Right cardiac atrium (tissue), 5 donors: Measurements from ENCODE around the gene USP53. TPM values are rescaled to one million over a fixed set of nuclear protein-coding genes. Genes with fewer than 3 reads are reported as not detected.

Experiments used
- ATAC-seq, 2 donors: fragments of 200-7000 bp; cut with Tn5 transposase; one replicate each; pipeline versions ENCODE4 v1.8.0 to v1.9.1; 2020; ENCODE audit warnings: moderate library complexity in 2 of 2, mild to moderate bottlenecking in 1 of 2
- DNase-seq, 3 donors: peaks; one replicate each; pipeline ENCODE4 v3.0.0-alpha.2; 2020
- H3K27ac ChIP-seq: one replicate; pipeline ENCODE4 v1.5.1; 2013; ENCODE audit warnings: mild to moderate bottlenecking, low read length, control low read depth, moderate library complexity
- H3K27me3 ChIP-seq: one replicate; pipeline ENCODE4 v1.6.1; 2013; ENCODE audit not compliant: control insufficient read depth, insufficient read depth
- H3K4me1 ChIP-seq: one replicate; pipeline ENCODE4 v1.6.1; 2013; ENCODE audit warnings: low read length; ENCODE audit not compliant: control insufficient read depth, insufficient read depth
- H3K4me3 ChIP-seq: one replicate; pipeline ENCODE4 v1.5.1; 2013; ENCODE audit warnings: low read length, control low read depth
- H3K9me3 ChIP-seq: one replicate; pipeline ENCODE4 v1.6.1; 2013; ENCODE audit warnings: low read length; ENCODE audit not compliant: control insufficient read depth
- WGBS: extraction: QIAGEN DNeasy Blood & Tissue Kit; methylation state at CpG from one replicate; pipeline ENCODE4 v1.1.7; 2013; 5-methylcytosine and 5-hydroxymethylcytosine counted together
- intact Hi-C, 4 donors: fragments of 100-400 bp; cut with DNase I; formaldehyde crosslinking; loops; one replicate each; pipeline versions ENCODE4 v1.11.0 to v1.14.0; 2022 to 2023
- polyA plus RNA-seq: library from polyadenylated mRNA; stranded (reverse); fragments of 200-250 nt; gene quantifications from one replicate; pipeline ENCODE4 v1.2.3, GENCODE V29; 2013
- total RNA-seq, 4 donors: library from RNA; stranded (reverse); fragmentation: NEBNext Ultra II Directional; extraction: Animal tissue kit (Norgen Biotek cat#: 25700); gene quantifications; one replicate each; pipeline ENCODE4 v1.2.1, GENCODE V29; 2021
- donor health status: healthy with polysubstance abuse.
- donor health status: DM: no; HTN: yes; CAD: no.
- donor health status: DM: no; HTN: no; CAD: no.
- donor health status: DM: no; HTN: yes; CAD: no; lungs with severe emphysema.
- donor health status: DM: yes; HTN: yes; CAD: no.

Gene USP53
- total and polyA plus RNA-seq, 5 donors, result 26.5 to 62.4 (median 50.2) TPM

DNA sequence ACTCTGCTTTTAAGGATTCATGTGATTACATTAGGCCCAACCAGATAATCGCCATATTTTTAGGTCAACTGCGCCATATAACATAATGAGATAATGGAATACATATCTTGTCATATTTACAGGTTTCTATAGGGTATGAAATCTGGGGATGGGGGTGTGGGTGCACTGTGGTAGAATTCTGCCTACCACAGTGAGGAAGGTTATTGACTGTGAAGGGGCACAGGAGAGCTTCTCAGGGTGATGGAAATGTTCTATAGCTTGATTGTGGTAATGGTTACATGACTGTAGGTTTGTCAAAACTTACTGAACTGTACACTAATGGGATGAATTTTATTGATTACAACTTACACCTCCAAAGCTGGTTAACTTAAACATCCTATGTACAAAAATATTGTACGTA, 15.9 kb downstream of the USP53 start:
- Histone ChIP-seq H3K4me1 (peaks cover 2% of the 10 kb centered on the region), H3K9me3 (no peaks in the 10 kb centered on the region), H3K27ac (no peak overlapping the region), H3K27me3 (no peaks in the 10 kb centered on the region), H3K4me3 (no peak overlapping the region)
- WGBS, result 95% methylated on average over 3 of the region's 3 CpGs
- intact Hi-C loops, result no loop called here
- DNase-seq (no peak), ATAC-seq (no peak)

DNA sequence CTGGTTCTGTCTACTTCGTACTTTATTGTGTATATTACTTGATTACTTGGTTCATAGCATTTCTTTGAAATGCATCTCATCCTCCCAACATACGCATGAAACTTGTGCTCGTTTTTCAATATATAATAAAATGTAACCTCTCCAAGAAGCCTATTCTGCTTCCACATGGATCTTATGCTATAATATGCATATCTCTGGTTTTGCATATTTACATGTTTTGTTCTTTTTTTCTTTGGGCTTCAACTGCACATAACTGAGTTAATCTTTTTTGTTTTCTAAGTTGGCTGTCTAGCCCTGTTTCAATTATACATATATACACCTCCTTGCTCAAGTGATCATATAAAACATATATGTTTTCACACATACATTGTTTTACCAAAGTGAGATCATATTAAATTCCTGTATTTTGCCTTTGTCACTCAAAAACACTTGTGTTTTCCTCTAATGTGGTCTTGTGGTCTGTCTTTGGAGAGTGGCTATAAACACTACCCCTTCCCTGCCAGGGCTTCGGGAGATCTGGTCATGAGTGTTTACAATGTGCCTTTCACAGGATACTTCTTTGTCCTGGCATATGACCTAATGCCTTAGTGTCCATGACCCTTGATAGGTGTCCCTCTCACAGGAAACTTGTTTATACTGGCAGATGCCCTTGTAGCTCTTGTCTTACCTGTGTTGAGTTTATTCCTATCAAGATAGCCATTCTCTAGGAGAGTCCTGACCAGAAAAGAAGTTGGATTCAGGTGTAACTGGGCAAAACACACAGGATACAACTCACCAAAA, 17.6 kb downstream of the USP53 start:
- 91% methylated on average over 4 of the region's 4 CpGs for WGBS
- ATAC-seq (no peak), DNase-seq (no peak)
- H3K27me3 ChIP-seq, result no peaks in the 10 kb centered on the region
- peaks cover 7% of the 10 kb centered on the region for H3K4me1 ChIP-seq
- no peaks in the 10 kb centered on the region for H3K9me3 ChIP-seq
- no peak overlapping the region for H3K27ac ChIP-seq
- intact Hi-C loops, result no loop called here
- no peak overlapping the region for H3K4me3 ChIP-seq

GRCh38 chr4:119231491-119231890, 19.0 kb downstream of the USP53 start:
- Histone ChIP-seq H3K27me3 (no peaks in the 10 kb centered on the region), H3K27ac (no peak overlapping the region), H3K4me3 (no peak overlapping the region), H3K9me3 (no peaks in the 10 kb centered on the region), H3K4me1 (peaks cover 7% of the 10 kb centered on the region)
- DNase-seq (no peak), ATAC-seq (no peak)
- intact Hi-C loops, result no loop called here
- 61% methylated on average over 3 of the region's 3 CpGs for WGBS

DNA sequence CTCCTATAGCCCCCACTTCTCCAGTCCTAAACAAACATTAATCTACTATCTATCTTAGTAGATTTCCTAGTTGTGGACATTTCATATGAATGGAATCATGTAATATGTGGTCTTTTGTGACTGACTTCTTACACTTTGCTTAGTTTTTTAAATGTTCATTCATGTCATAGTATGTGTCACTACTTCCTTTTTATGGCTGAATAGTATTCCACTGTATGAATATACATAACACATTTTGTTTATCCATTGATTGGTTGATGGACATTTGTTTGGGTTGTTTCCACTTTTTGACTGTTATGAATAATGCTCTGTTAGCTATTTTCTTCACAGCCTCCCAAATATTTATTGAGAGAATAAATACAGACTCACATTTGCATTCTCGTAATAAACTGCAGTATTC, 19.8 kb downstream of the USP53 start:
- no peak for DNase-seq
- Histone ChIP-seq H3K4me3 (no peak overlapping the region), H3K9me3 (no peaks in the 10 kb centered on the region), H3K27me3 (no peaks in the 10 kb centered on the region), H3K4me1 (peaks cover 7% of the 10 kb centered on the region), H3K27ac (no peak overlapping the region)
- WGBS, result 97% methylated on average over 1 of the region's 1 CpG
- intact Hi-C loops, result no loop called here
- no peak for ATAC-seq

DNA sequence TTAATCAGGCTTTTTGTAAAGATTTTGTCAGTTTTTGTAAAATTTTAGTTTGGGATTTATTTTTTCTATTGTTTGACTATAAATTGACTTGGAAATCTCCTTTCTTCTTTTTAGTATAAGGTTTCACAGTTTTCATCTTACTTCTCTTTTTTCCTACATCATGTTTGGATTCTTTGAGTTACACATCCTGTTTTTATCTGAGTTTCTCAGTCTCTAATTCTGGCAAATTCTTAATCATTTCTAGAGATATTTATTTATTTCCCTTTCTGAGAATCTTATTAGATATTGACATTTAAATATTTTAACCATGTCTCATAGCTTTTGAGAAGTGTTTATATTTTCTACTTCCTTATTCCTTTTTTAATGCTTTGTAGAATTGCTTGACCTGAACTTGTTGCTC, 20.7 kb downstream of the USP53 start:
- DNase-seq, result no peak
- no peaks in the 10 kb centered on the region for H3K9me3 ChIP-seq
- H3K4me1 ChIP-seq, result peaks cover 7% of the 10 kb centered on the region
- ATAC-seq, result no peak
- intact Hi-C loops, result no loop called here
- no peaks in the 10 kb centered on the region for H3K27me3 ChIP-seq
- no peak overlapping the region for H3K4me3 ChIP-seq
- no peak overlapping the region for H3K27ac ChIP-seq

DNA sequence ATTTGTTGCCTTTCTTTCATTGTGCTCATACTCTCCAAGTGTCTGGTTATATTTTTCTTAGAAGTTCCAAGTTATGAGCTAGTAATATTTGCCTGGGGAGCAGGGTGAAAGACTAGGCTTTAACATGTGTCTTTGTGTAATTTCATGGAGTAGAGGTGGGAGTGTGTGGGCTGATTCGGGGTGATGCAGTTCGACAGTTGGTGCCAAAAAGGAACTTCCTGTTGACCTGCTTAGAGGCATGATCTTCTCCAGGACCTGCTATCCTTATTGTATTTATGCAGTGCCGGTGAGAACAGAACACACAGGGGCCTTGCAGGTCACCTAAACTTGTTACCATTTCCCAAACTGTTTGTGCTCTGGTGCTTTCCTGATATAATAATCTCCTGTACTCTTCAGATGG, 21.2 kb downstream of the USP53 start:
- DNase-seq (no peak), ATAC-seq (peak; percentile 56 to 62)
- Histone ChIP-seq H3K27me3 (no peaks in the 10 kb centered on the region), H3K27ac (no peak overlapping the region), H3K9me3 (no peaks in the 10 kb centered on the region), H3K4me3 (no peak overlapping the region), H3K4me1 (peaks cover 7% of the 10 kb centered on the region)
- intact Hi-C loops, result no loop called here
- WGBS, result 14% methylated on average over 3 of the region's 3 CpGs

- no peak overlapping the region for H3K27ac ChIP-seq
- peaks cover 5% of the 10 kb centered on the region for H3K4me1 ChIP-seq
- no peaks in the 10 kb centered on the region for H3K27me3 ChIP-seq
- DNase-seq (no peak), ATAC-seq (no peak)
- 93% methylated on average over 9 of the region's 9 CpGs for WGBS
- intact Hi-C loops, result no loop called here
- H3K9me3 ChIP-seq, result no peaks in the 10 kb centered on the region
- no peak overlapping the region for H3K4me3 ChIP-seq
Observed at GRCh38 chr4:119237201-119237600, 24.7 kb downstream of the USP53 start.

DNA sequence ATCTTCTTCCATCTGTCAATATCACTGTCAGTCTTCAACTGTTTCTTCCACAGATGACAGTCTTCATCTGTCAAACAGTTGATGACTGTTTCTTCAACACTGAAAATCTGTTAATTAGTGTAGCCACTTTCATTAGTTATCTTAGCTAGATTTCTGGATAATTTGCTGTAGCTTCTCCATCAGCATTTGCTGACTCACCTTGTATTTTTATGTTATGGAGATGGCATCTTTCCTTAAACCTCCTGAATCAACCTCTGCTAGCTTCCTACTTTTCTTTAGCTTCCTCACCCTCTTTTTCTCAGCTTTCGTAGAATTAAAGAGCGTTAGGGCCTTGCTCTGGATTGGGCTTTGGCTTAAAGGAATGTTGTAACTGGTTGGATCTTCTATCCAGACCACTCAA, 25.1 kb downstream of the USP53 start:
- Histone ChIP-seq H3K4me1 (peaks cover 5% of the 10 kb centered on the region), H3K27me3 (no peaks in the 10 kb centered on the region), H3K4me3 (no peak overlapping the region), H3K9me3 (no peaks in the 10 kb centered on the region), H3K27ac (no peak overlapping the region)
- intact Hi-C loops, result no loop called here
- DNase-seq (no peak), ATAC-seq (no peak)
- WGBS, result 98% methylated on average over 2 of the region's 2 CpGs

DNA sequence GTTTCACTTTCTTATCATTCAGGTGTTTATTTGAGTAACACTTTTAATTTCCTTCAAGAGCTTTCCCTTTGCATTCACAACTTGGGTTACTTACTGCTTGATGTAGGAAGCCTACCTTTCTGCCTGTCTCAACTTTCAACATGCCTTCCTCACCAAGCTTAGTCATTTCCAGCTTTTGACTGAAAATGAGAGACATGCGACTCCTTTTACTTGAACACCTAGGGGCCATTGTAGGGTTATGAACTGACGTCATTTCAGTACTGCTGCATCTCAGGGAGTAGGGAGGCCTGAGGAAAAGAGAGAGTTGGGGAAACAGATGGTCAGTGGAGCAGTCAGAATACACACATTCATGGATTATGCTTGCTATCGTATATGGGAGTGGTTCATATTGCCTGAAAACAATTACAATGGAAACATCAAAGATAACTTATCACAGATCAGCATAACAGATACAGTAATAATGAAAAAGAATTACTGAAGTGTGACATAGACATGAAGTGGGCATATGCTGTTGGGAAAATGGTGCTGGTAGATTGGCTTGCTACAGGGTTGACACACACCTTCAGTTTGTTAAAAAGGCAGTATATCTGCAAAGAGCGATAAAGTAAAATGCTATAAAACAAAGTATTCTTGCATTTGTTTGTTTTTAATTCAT, 25.7 kb downstream of the USP53 start:
- H3K9me3 ChIP-seq, result no peaks in the 10 kb centered on the region
- no peak overlapping the region for H3K4me3 ChIP-seq
- intact Hi-C loops, result no loop called here
- no peaks in the 10 kb centered on the region for H3K27me3 ChIP-seq
- no peak for ATAC-seq
- peaks cover 5% of the 10 kb centered on the region for H3K4me1 ChIP-seq
- 73% methylated on average over 4 of the region's 4 CpGs for WGBS
- DNase-seq, result no peak
- H3K27ac ChIP-seq, result no peak overlapping the region

DNA sequence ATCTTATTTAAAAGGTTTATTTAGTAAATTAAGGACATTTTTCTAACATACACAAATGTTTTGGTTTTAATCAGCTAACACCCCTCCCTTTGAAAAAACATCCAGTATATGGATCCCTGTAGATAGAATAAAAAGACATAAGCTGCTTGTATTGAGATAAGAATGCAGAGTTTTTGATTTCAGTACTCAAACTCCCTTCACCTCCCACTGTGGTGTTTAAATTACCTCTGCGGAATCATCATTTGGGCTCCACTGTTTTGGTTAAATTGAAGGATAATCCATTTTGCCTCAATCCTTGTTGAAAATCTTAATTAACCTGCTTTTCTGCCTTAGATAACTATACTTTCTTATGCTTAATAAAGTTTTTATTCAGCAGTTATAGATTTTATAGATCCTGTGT, 27.6 kb downstream of the USP53 start:
- intact Hi-C loops, result no loop called here
- no peaks in the 10 kb centered on the region for H3K27me3 ChIP-seq

GRCh38 chr4:119240568-119240967, 28.1 kb downstream of the USP53 start:
- Histone ChIP-seq H3K9me3 (no peaks in the 10 kb centered on the region), H3K4me1 (no peaks in the 10 kb centered on the region), H3K27me3 (no peaks in the 10 kb centered on the region), H3K4me3 (no peak overlapping the region), H3K27ac (no peak overlapping the region)
- WGBS, result 71% methylated on average over 2 of the region's 2 CpGs
- ATAC-seq (no peak), DNase-seq (no peak)
- intact Hi-C loops, result no loop called here

More for the DNA sequence above, 27.6 kb downstream of the USP53 start:
- no peak overlapping the region for H3K27ac ChIP-seq
- ATAC-seq, result no peak
- no peak for DNase-seq
- H3K4me1 ChIP-seq, result no peaks in the 10 kb centered on the region
- no peaks in the 10 kb centered on the region for H3K9me3 ChIP-seq
- no peak overlapping the region for H3K4me3 ChIP-seq
- 97% methylated on average over 1 of the region's 1 CpG for WGBS
